ENCODE results near the gene MAFG. TPM values are rescaled to one million over a fixed set of nuclear protein-coding genes. Genes with fewer than 3 reads are reported as not detected.

Gene MAFG
- total RNA-seq, 4 donors from 2014 or later = 10.0 to 26.6 (median 23.5) TPM

- peaks cover 0 to 47% (median 0%) of the 10 kb centered on the region in 4 donors for H3K27me3 ChIP-seq
- H3K27ac ChIP-seq = no peak overlapping the region
- intact Hi-C loops (cut with DNase I) = loop anchor here (10.0 kb wide), 1 partner anchor 202 kb away; no protein-coding TSS in a partner anchor
- TF ChIP-seq CTCF (IDR thresholded peaks at IDR 0.05) = no peak
- no peak for TF ChIP-seq POLR2A (IDR thresholded peaks at IDR 0.05)
- H3K9me3 ChIP-seq = no peaks in the 10 kb centered on the region
- H3K36me3 ChIP-seq = no peaks in the 10 kb centered on the region
- peaks cover 0 to 7% (median 0%) of the 10 kb centered on the region in 3 donors for H3K4me1 ChIP-seq
- no CpG with 5 or more reads among the region's 16 CpGs for WGBS, 2 donors
- DNase-seq = no peak
- H3K4me3 ChIP-seq = no peak overlapping the region
These were observed 25.3 kb upstream of the MAFG start for GRCh38 chr17:81952792-81953228.

DNA sequence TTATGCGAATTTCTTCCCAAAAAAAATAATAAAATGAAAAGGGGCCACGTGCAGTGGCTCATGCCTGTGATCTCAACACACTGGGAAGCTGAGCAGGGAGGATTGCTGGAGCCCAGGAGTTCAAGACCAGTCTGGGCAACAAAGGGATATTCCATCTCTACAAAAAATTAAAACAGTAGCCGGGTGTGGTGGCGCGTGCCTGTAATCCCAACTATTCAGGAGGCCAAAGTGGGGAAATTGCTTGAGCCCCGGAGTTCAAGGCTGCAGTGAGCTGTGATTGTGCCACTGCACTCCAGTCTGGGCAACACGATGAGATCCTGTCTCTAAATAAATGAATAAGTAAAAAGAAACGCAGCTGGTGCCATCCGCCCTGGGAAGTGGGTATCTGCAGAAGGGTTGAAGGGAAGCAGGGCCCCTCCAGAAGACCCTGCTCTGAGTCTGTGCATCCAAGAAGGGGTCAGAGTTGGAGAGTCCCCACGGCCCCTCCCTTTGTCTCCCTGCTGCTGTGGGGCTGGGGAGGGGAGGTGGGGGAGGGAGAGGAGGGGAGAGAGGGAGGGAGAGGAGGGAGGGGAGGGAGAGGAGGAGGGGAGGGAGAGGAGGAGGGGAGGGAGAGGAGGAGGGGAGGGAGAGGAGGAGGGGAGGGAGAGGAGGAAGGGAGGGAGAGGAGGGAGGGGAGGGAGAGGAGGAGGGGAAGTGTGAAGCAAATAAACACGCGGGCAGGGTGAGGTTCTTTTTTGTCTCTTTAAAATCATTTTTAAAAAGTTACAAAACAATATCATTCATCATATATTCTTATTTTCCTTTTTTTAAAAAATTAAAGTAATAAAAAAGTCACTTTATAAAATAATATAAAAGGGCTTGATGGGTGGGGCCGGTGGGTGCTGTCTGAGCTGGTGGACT lies 24.5 kb upstream of the MAFG start:
- no peaks in the 10 kb centered on the region for H3K9me3 ChIP-seq
- peaks cover 0 to 39% (median 0%) of the 10 kb centered on the region in 4 donors for H3K27me3 ChIP-seq
- H3K4me1 ChIP-seq = peaks cover 0 to 7% (median 0%) of the 10 kb centered on the region in 3 donors
- no peak for TF ChIP-seq POLR2A (IDR thresholded peaks at IDR 0.05)
- no peak for TF ChIP-seq CTCF (IDR thresholded peaks at IDR 0.05)
- H3K27ac ChIP-seq = no peak overlapping the region
- DNase-seq = no peak
- H3K4me3 ChIP-seq = no peak overlapping the region
- H3K36me3 ChIP-seq = no peaks in the 10 kb centered on the region
- 41 to 53% methylated on average over 12 to 13 of the region's 13 CpGs for WGBS, 2 donors
- intact Hi-C loops (cut with DNase I) = loop anchor here (10.0 kb wide), 1 partner anchor 203 kb away; no protein-coding TSS in a partner anchor

DNA sequence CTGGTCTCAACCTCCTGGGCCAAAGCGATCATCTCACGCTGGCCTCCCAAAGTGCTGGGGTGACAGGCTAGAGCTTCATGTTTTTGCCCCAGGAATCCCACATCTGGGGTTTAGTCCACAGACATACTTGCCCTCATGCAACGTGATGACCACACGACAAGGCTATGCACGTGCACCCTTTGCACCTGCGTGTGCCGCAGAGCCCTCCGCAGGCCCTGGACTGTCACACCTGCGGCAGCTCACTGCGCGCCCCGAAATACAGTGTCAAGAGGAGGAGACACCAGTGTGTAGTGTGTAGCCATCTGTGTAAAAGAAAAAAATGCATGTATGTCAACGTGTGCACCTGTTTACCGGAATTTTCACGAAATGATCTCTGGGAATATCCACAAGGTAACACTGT lies 23.0 kb upstream of the MAFG start:
- H3K4me1 ChIP-seq = peaks cover 0 to 7% (median 0%) of the 10 kb centered on the region in 3 donors
- H3K9me3 ChIP-seq = no peaks in the 10 kb centered on the region
- DNase-seq = no peak
- no peaks in the 10 kb centered on the region for H3K36me3 ChIP-seq
- intact Hi-C loops (cut with DNase I) = loop anchor here (10.0 kb wide), 1 partner anchor 204 kb away; no protein-coding TSS in a partner anchor
- TF ChIP-seq POLR2A (IDR thresholded peaks at IDR 0.05) (no peak), CTCF (IDR thresholded peaks at IDR 0.05) (no peak)
- 77 to 81% methylated on average over 9 to 11 of the region's 15 CpGs for WGBS, 2 donors
- no peak overlapping the region for H3K27ac ChIP-seq
- peaks cover 0 to 32% (median 0%) of the 10 kb centered on the region in 4 donors for H3K27me3 ChIP-seq
- H3K4me3 ChIP-seq = no peak overlapping the region

GRCh38 chr17:81948635-81949378 lies 21.3 kb upstream of the MAFG start:
- 72 to 93% methylated on average over 6 to 13 of the region's 17 CpGs for WGBS, 2 donors
- no peak for DNase-seq
- no peak overlapping the region for H3K4me3 ChIP-seq
- intact Hi-C loops (cut with DNase I) = no loop called here
- no peaks in the 10 kb centered on the region for H3K9me3 ChIP-seq
- H3K27ac ChIP-seq = no peak overlapping the region
- H3K4me1 ChIP-seq = no peaks in the 10 kb centered on the region
- TF ChIP-seq CTCF (IDR thresholded peaks at IDR 0.05) (no peak), POLR2A (IDR thresholded peaks at IDR 0.05) (no peak)
- no peaks in the 10 kb centered on the region for H3K36me3 ChIP-seq
- H3K27me3 ChIP-seq = peaks cover 0 to 28% (median 0%) of the 10 kb centered on the region in 4 donors
